Prostate gland (tissue), 2 donors: ENCODE data around the gene CCDC127.

Experiments
- CTCF ChIP-seq, 4 experiments: fragments of 200-600 bp in 2 of 4; fragments of 450-650 bp in 2 of 4; sonication (generic) in 2 of 4; IDR thresholded peaks; 1 replicate in 3 of 4; 2 replicates in 1 of 4; pipeline ENCODE4 v1.5.1; 2016 to 2019; ENCODE audit warnings: antibody characterized with exemption in 4 of 4, mild to moderate bottlenecking in 2 of 4, moderate library complexity in 2 of 4
- POLR2A ChIP-seq: fragments of 450-650 bp; IDR thresholded peaks from one replicate; pipeline ENCODE4 v1.6.1; 2016; ENCODE audit warnings: antibody characterized with exemption, mild to moderate bottlenecking

GRCh38 chr5:186091-187041, 31.6 kb downstream of the CCDC127 start:
- TF ChIP-seq CTCF (IDR thresholded peaks at IDR 0.05) (no peak), POLR2A (no peak)
